Mammary epithelial cell (primary cell): ENCODE data around the gene ACER3.

Experiments used
- EZH2 ChIP-seq: IDR thresholded peaks from 2 replicates; pipeline ENCODE4 v1.6.1; 2012; ENCODE audit warnings: low read length, inconsistent platforms, borderline replicate concordance
- TF ChIP-seq, protein P1 (sequence below), 2 donors: IDR thresholded peaks in 1 of 2; conservative IDR thresholded peaks in 1 of 2; 2 replicates each; pipeline ENCODE4 v1.5.1; 2011 to 2012; ENCODE audit warnings: inconsistent platforms in 2 of 2, low read length in 2 of 2, mild to moderate bottlenecking in 2 of 2, control low read depth in 1 of 2, low read depth in 1 of 2; ENCODE audit not compliant: insufficient read depth in 1 of 2; ENCODE audit errors: extremely low read depth in 1 of 2

DNA sequence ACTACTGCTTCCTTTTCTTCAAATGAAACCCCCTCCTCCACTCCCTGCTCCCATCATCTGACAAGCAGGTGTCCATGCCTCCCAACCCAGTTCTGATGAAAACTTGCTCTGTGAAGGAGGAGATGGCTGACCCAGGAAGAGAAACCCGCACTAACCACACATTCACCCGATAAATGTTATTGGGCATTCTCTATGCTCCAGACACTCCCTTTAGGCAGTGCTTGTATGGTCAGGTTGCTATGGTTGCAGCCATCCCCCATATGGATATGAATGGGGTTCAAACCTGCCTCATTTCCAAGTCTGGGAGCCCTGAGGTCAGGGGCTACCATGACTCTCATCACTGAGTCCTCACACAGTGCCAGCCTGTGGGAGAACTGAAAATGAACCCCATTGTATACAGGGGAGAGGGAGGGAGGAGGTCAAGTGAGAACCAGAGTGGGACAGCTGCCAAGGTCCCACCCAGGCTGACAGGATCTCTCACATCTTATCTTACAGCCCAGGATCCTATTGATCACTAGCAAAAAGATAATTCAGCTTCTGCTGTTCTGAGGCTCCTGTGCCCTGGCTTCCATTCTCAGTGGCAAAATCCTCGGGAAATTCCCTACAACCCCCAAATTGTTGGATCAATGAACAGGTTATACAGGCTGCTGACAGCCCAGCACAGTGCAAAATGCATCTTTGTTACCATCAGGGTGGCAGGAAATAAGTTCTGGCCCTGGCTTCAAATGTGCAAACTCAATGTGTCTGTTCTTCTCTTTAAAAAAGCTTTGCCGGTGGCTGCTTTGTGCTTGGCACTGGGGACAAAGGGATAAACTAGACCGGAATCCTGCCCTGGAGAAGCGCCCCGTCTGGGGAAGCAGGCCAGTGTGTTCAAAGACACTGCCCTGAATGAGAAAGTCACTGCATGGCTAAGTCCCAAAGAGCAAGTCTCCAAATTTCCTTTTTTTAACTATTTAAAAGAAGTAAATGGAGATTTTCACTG, 22.7 kb upstream of the ACER3 start:
- TF ChIP-seq, protein P1, sequence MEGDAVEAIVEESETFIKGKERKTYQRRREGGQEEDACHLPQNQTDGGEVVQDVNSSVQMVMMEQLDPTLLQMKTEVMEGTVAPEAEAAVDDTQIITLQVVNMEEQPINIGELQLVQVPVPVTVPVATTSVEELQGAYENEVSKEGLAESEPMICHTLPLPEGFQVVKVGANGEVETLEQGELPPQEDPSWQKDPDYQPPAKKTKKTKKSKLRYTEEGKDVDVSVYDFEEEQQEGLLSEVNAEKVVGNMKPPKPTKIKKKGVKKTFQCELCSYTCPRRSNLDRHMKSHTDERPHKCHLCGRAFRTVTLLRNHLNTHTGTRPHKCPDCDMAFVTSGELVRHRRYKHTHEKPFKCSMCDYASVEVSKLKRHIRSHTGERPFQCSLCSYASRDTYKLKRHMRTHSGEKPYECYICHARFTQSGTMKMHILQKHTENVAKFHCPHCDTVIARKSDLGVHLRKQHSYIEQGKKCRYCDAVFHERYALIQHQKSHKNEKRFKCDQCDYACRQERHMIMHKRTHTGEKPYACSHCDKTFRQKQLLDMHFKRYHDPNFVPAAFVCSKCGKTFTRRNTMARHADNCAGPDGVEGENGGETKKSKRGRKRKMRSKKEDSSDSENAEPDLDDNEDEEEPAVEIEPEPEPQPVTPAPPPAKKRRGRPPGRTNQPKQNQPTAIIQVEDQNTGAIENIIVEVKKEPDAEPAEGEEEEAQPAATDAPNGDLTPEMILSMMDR (conservative IDR thresholded peaks at IDR 0.05 in 1 of 2, IDR thresholded peaks at IDR 0.05 in 1 of 2; ENCODE audit: extremely low read depth in 1 of 2, insufficient read depth in 1 of 2, low read depth in 1 of 2, low read length in 2 of 2) = no peak
- TF ChIP-seq EZH2 = no peak
